ENCODE data around the gene PLIN3. TPM values are rescaled to one million over a fixed set of nuclear protein-coding genes. Genes with fewer than 3 reads are reported as not detected.

PLIN3 gene
- total and polyA plus RNA-seq, 9 of the 15 experiments (the other 6 are each of a cell fraction or from before 2014, with no cell fraction given): 7.5 to 75.6 (median 43.1) TPM

DNA sequence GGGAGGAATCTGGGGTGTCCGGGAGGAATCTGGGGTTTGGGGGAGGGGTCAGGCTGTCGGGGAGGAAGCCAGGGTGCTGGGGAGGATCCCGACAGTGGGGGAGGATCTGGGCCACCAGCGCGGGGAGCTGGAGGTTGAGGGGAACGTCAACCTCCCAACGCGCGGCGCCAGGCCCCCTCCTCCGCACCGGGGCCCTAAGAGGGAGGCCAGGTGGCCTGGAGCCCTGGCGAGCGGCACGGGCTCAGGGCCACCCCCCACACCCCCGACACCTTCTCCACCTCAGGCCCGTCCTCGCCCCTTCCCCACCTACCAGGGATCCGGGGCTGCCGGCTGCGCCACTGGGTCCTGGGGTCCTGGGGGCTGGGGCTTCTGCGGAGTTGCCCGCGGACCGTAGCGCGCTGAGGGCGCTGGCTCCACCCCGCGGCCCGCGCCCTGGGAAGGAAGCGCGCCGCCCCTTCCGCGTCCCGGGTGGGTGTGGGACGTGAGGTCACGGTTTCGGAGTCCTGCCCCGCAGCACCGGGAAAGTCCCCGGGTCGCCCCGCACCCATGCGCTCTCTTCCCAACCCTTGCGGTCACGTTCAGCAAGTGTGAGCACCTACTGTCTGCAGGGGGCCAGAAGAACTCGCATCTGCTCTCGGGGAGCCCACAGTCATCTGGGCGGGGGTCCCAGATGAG lies 36.0 kb downstream of the PLIN3 start, which contains the start of gene TICAM1 (continued):
- TF ChIP-seq ESRRA (IDR thresholded peaks at IDR 0.05; ENCODE audit: borderline replicate concordance, low read depth): peak; percentile 65; the same call in 1 of the 2 replicates
- TF ChIP-seq, protein P1, sequence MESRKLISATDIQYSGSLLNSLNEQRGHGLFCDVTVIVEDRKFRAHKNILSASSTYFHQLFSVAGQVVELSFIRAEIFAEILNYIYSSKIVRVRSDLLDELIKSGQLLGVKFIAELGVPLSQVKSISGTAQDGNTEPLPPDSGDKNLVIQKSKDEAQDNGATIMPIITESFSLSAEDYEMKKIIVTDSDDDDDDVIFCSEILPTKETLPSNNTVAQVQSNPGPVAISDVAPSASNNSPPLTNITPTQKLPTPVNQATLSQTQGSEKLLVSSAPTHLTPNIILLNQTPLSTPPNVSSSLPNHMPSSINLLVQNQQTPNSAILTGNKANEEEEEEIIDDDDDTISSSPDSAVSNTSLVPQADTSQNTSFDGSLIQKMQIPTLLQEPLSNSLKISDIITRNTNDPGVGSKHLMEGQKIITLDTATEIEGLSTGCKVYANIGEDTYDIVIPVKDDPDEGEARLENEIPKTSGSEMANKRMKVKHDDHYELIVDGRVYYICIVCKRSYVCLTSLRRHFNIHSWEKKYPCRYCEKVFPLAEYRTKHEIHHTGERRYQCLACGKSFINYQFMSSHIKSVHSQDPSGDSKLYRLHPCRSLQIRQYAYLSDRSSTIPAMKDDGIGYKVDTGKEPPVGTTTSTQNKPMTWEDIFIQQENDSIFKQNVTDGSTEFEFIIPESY (CRISPR knock-in tag; IDR thresholded peaks at IDR 0.05): peak; percentile 52; the same call in 1 of the 2 replicates
- TF ChIP-seq, protein P2, sequence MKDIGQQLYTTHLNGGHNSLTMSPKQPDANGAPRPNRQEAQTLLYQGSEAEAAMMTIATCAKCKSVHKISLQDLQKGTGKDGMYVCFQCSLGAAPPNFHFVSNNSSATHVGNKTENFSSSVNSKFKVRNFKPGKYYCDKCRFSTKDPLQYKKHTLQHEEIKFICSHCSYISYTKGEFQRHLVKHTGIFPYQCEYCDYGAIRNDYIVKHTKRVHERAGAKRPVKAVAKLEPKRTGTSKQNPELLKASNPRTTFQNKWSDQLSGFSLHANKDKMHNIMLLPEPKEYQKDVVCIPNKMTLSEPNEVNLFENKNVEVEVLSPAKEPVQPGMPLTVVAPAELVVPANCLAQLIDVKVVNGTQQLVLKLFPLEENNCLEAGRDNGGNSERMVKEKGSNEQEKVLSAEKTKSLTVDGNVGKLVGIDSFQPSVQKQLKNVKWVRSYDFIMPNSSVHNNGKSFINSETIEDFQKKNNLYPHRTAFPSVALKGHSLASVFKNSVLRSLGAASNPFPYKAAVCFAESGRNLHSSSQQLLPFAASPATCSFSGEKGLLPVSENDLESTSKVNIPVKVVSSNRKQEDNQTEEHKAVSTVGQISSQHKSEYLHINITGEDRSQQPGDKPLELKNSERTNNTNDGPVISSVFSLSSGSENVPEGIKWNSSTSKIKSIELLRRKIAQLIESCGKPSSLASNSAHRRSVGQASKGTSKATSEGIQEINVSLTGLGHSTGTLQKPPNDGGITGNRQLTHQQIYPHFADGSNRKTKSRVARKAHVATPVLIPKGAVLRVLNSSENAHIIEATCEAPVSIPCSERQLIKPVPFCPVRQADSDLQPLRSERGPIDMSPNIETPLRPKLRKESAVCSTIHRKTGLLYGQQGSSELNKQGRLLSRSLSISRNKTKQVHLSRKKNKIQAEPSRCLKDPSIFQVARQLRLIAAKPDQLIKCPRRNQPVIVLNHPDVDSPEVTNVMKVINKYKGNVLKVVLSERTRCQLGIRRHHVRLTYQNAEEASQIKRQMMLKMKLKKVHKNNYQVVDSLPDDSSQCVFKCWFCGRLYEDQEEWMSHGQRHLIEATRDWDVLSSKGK (CRISPR knock-in tag; IDR thresholded peaks at IDR 0.05): no peak
- peak; percentile 47 for TF ChIP-seq HNRNPLL (IDR thresholded peaks at IDR 0.05; ENCODE audit: low read depth, low read length, poor library complexity, severe bottlenecking)
- no peak for TF ChIP-seq HNRNPUL1 (IDR thresholded peaks at IDR 0.05; ENCODE audit: low read length)
- TF ChIP-seq CTBP1 (IDR thresholded peaks at IDR 0.05; ENCODE audit: borderline replicate concordance): peak; percentile 68
- no peak for TF ChIP-seq KAT8 (IDR thresholded peaks at IDR 0.05; ENCODE audit: low read depth)
- peak; percentile 88 for TF ChIP-seq GATAD2A (IDR thresholded peaks at IDR 0.05)
- TF ChIP-seq, protein P3, sequence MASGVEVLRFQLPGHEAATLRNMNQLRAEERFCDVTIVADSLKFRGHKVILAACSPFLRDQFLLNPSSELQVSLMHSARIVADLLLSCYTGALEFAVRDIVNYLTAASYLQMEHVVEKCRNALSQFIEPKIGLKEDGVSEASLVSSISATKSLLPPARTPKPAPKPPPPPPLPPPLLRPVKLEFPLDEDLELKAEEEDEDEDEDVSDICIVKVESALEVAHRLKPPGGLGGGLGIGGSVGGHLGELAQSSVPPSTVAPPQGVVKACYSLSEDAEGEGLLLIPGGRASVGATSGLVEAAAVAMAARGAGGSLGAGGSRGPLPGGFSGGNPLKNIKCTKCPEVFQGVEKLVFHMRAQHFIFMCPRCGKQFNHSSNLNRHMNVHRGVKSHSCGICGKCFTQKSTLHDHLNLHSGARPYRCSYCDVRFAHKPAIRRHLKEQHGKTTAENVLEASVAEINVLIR (CRISPR knock-in tag; IDR thresholded peaks at IDR 0.05): no peak
- TF ChIP-seq FOS (IDR thresholded peaks at IDR 0.05; ENCODE audit: extremely low read depth, insufficient read length): no peak
- peak; percentile 92 for TF ChIP-seq PCBP1 (IDR thresholded peaks at IDR 0.05; ENCODE audit: low read depth, low read length, poor library complexity, severe bottlenecking)
- TF ChIP-seq, protein P4, sequence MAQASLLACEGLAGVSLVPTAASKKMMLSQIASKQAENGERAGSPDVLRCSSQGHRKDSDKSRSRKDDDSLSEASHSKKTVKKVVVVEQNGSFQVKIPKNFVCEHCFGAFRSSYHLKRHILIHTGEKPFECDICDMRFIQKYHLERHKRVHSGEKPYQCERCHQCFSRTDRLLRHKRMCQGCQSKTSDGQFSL (CRISPR knock-in tag; IDR thresholded peaks at IDR 0.05): peak; percentile 74; the same call in 1 of the 2 replicates
- TF ChIP-seq, protein P4 (tag; IDR thresholded peaks at IDR 0.05): peak in 1 of 2 experiments; percentile 29; a peak in 1 of 4 replicates
- peak; percentile 87 for TF ChIP-seq RBFOX2 (IDR thresholded peaks at IDR 0.05; ENCODE audit: low read depth, low read length)
- TF ChIP-seq, protein P5, sequence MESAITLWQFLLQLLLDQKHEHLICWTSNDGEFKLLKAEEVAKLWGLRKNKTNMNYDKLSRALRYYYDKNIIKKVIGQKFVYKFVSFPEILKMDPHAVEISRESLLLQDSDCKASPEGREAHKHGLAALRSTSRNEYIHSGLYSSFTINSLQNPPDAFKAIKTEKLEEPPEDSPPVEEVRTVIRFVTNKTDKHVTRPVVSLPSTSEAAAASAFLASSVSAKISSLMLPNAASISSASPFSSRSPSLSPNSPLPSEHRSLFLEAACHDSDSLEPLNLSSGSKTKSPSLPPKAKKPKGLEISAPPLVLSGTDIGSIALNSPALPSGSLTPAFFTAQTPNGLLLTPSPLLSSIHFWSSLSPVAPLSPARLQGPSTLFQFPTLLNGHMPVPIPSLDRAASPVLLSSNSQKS (CRISPR knock-in tag; IDR thresholded peaks at IDR 0.05): no peak
- TF ChIP-seq MTA3 (IDR thresholded peaks at IDR 0.05; ENCODE audit: borderline replicate concordance): peak; percentile 91
- TF ChIP-seq SMARCA4 (IDR thresholded peaks at IDR 0.05): peak; percentile 25; the same call in 1 of the 2 replicates
- TF ChIP-seq HDAC3 (IDR thresholded peaks at IDR 0.05; ENCODE audit: borderline replicate concordance, partially characterized antibody): no peak
- TF ChIP-seq ZNF121 (CRISPR knock-in tag; conservative IDR thresholded peaks at IDR 0.05): no peak
- TF ChIP-seq POLR2H (tag; IDR thresholded peaks at IDR 0.05; ENCODE audit: low read depth): no peak

Measured in K562 (cell line).